CD4-positive, alpha-beta memory T cell (primary cell): Measurements from ENCODE around the gene GPATCH8. TPM values are rescaled to one million over a fixed set of nuclear protein-coding genes. Genes with fewer than 3 reads are reported as not detected.

Experiments used
- CTCF ChIA-PET: fragments of 350-600 bp; sonication (Branson Sonifier 250); formaldehyde crosslinking; loops from one replicate; lab custom pipeline; 2021; ENCODE audit warnings: inconsistent platforms; ENCODE audit not compliant: partially characterized antibody; lab: Charles Lee
- POLR2A ChIA-PET: fragments of 350-600 bp; sonication (Branson Sonifier 250); formaldehyde crosslinking; loops from one replicate; lab custom pipeline; 2021; ENCODE audit not compliant: partially characterized antibody; lab: Charles Lee
- DNase-seq, 5 donors: peaks; one replicate each; pipeline versions ENCODE4 v3.0.0 to v3.0.0-alpha.2; 2020 to 2022; ENCODE audit warnings: mixed read lengths in 1 of 5
- H3K27ac ChIP-seq: one replicate; pipeline ENCODE4 v1.7.0; 2013; ENCODE audit warnings: low read depth, low read length
- H3K27me3 ChIP-seq: 2 replicates; pipeline ENCODE4 v1.7.0; 2013; ENCODE audit warnings: mild to moderate bottlenecking, low read length, moderate library complexity; ENCODE audit not compliant: insufficient read depth
- H3K36me3 ChIP-seq: 2 replicates; pipeline ENCODE4 v1.7.0; 2013; ENCODE audit warnings: mild to moderate bottlenecking, low read length, moderate library complexity; ENCODE audit not compliant: insufficient read depth
- H3K4me1 ChIP-seq: 2 replicates; pipeline ENCODE4 v1.7.0; 2013; ENCODE audit warnings: mild to moderate bottlenecking, low read length, moderate library complexity; ENCODE audit not compliant: insufficient read depth
- H3K4me3 ChIP-seq, 2 donors: one replicate each; pipeline ENCODE4 v1.7.0; 2013; ENCODE audit warnings: low read length in 2 of 2, mild to moderate bottlenecking in 1 of 2
- H3K9me3 ChIP-seq, 2 donors: one replicate each; pipeline ENCODE4 v1.7.0; 2013; ENCODE audit warnings: low read length in 2 of 2, control low read depth in 1 of 2; ENCODE audit not compliant: control insufficient read depth in 1 of 2
- H3K27ac Mint-ChIP-seq, 7 donors: one replicate each; pipeline ENCODE4 v1.8.0; 2020 to 2021; ENCODE audit warnings: mixed read lengths in 7 of 7, mild to moderate bottlenecking in 6 of 7, inconsistent platforms in 3 of 7, moderate library complexity in 3 of 7
- H3K27me3 Mint-ChIP-seq, 2 donors: one replicate each; pipeline ENCODE4 v1.8.0; 2020 to 2021; ENCODE audit warnings: mixed read lengths in 2 of 2
- H3K36me3 Mint-ChIP-seq, 2 donors: one replicate each; pipeline ENCODE4 v1.8.0; 2020 to 2021; ENCODE audit warnings: mixed read lengths in 2 of 2, inconsistent platforms in 1 of 2, mild to moderate bottlenecking in 1 of 2
- H3K4me1 Mint-ChIP-seq, 4 donors: one replicate each; pipeline ENCODE4 v1.8.0; 2020 to 2021; ENCODE audit warnings: mixed read lengths in 4 of 4, mild to moderate bottlenecking in 1 of 4
- H3K4me3 Mint-ChIP-seq, 8 donors: one replicate each; pipeline ENCODE4 v1.8.0; 2020 to 2021; ENCODE audit warnings: mixed read lengths in 8 of 8, mild to moderate bottlenecking in 7 of 8, moderate library complexity in 6 of 8, inconsistent platforms in 3 of 8
- H3K9me3 Mint-ChIP-seq, 8 donors: one replicate each; pipeline ENCODE4 v1.8.0; 2020 to 2021; ENCODE audit warnings: mixed read lengths in 8 of 8, mild to moderate bottlenecking in 5 of 8, inconsistent platforms in 3 of 8, moderate library complexity in 1 of 8
- intact Hi-C: fragments of 100-400 bp; cut with micrococcal nuclease; formaldehyde crosslinking; loops from one replicate; pipeline ENCODE4 v1.15.1; 2023
- polyA plus RNA-seq, 2 donors: library from polyadenylated mRNA; unstranded; fragments of 300-500 nt; fragmentation: Illumina TruSeq; gene quantifications; one replicate each; pipeline ENCODE4 v1.2.3, GENCODE V29; 2021
- total RNA-seq, 2 experiments: library from RNA; stranded (reverse); gene quantifications; one replicate each; pipeline ENCODE4 v1.2.3, GENCODE V29; 2021

The GPATCH8 gene
- total and polyA plus RNA-seq, 4 experiments from 2014 or later: 12.9 to 75.8 (median 70.2) TPM

- H3K36me3 Mint-ChIP-seq: peaks cover 5 to 9% of the 10 kb centered on the region in 2 donors
Observed at GRCh38 chr17:44501866-44502375, 1.3 kb downstream of the GPATCH8 start.

GRCh38 chr17:44499722-44500121 is 3.5 kb downstream of the GPATCH8 start:
- no peak overlapping the region for H3K4me3 ChIP-seq

More at GRCh38 chr17:44501866-44502375, 1.3 kb downstream of the GPATCH8 start:
- no peaks in the 10 kb centered on the region for H3K36me3 ChIP-seq
- CTCF ChIA-PET: no interaction called here
- H3K9me3 ChIP-seq: no peaks in the 10 kb centered on the region
- Mint-ChIP-seq H3K4me1 (peaks cover 28 to 66% (median 49%) of the 10 kb centered on the region in 4 donors), H3K27ac (peak overlapping the region; percentile 92 to 98 (median 97)), H3K27me3 (no peaks in the 10 kb centered on the region), H3K9me3 (no peaks in the 10 kb centered on the region), H3K4me3 (peak overlapping the region; percentile 83 to 99 (median 98))
- peaks cover 57% of the 10 kb centered on the region for H3K4me1 ChIP-seq
- no peak for DNase-seq
- peak overlapping the region; percentile 90 for H3K27ac ChIP-seq
- no peaks in the 10 kb centered on the region for H3K27me3 ChIP-seq
- H3K4me3 ChIP-seq: peak overlapping the region in 1 of 2 donors; percentile 73
- intact Hi-C loops: loop anchor here (10.0 kb wide), 1 partner anchor 487 kb away; the partner anchor contains the start of gene TMEM101
- POLR2A ChIA-PET: no interaction called here

GRCh38 chr17:44496815-44497214 is 6.4 kb downstream of the GPATCH8 start:
- Mint-ChIP-seq H3K36me3 (peaks cover 7 to 10% of the 10 kb centered on the region in 2 donors), H3K27ac (no peak overlapping the region), H3K27me3 (no peaks in the 10 kb centered on the region), H3K4me3 (peak overlapping the region in 1 of 8 donors; percentile 24), H3K9me3 (no peaks in the 10 kb centered on the region), H3K4me1 (peaks cover 50 to 85% (median 73%) of the 10 kb centered on the region in 4 donors)
- Histone ChIP-seq H3K9me3 (no peaks in the 10 kb centered on the region), H3K4me1 (peaks cover 75% of the 10 kb centered on the region), H3K27ac (no peak overlapping the region), H3K4me3 (no peak overlapping the region), H3K27me3 (no peaks in the 10 kb centered on the region), H3K36me3 (peaks cover 4% of the 10 kb centered on the region)
- CTCF ChIA-PET: no interaction called here
- POLR2A ChIA-PET: no interaction called here
- intact Hi-C loops: no loop called here
- DNase-seq: no peak

More at GRCh38 chr17:44499722-44500121, 3.5 kb downstream of the GPATCH8 start:
- Histone ChIP-seq H3K9me3 (no peaks in the 10 kb centered on the region), H3K27ac (no peak overlapping the region), H3K4me1 (peaks cover 74% of the 10 kb centered on the region), H3K36me3 (no peaks in the 10 kb centered on the region), H3K27me3 (no peaks in the 10 kb centered on the region)
- intact Hi-C loops: loop anchor here (10.0 kb wide), 1 partner anchor 485 kb away; the partner anchor contains the start of gene TMEM101
- DNase-seq: no peak
- no peaks in the 10 kb centered on the region for H3K27me3 Mint-ChIP-seq
- peak overlapping the region in 2 of 7 donors; percentile 11 to 31 for H3K27ac Mint-ChIP-seq
- peak overlapping the region in 4 of 8 donors; percentile 36 to 57 (median 40) for H3K4me3 Mint-ChIP-seq
- peaks cover 42 to 86% (median 68%) of the 10 kb centered on the region in 4 donors for H3K4me1 Mint-ChIP-seq
- ChIA-PET CTCF (interaction anchor here (1.1 kb wide), 1 partner anchor 34 kb away, joined by 3 read pairs; no protein-coding TSS in a partner anchor), POLR2A (no interaction called here)
- no peaks in the 10 kb centered on the region for H3K9me3 Mint-ChIP-seq
- H3K36me3 Mint-ChIP-seq: peaks cover 5 to 9% of the 10 kb centered on the region in 2 donors

- Mint-ChIP-seq H3K4me1 (peaks cover 41 to 66% (median 57%) of the 10 kb centered on the region in 4 donors), H3K36me3 (peaks cover 21 to 24% of the 10 kb centered on the region in 2 donors), H3K4me3 (peak overlapping the region in 1 of 8 donors; percentile 26), H3K9me3 (no peaks in the 10 kb centered on the region), H3K27ac (no peak overlapping the region), H3K27me3 (no peaks in the 10 kb centered on the region)
- Histone ChIP-seq H3K36me3 (peaks cover 4% of the 10 kb centered on the region), H3K4me1 (peaks cover 40% of the 10 kb centered on the region), H3K4me3 (no peak overlapping the region), H3K27ac (no peak overlapping the region), H3K9me3 (no peaks in the 10 kb centered on the region), H3K27me3 (no peaks in the 10 kb centered on the region)
- POLR2A ChIA-PET: no interaction called here
- DNase-seq: no peak
- intact Hi-C loops: no loop called here
- CTCF ChIA-PET: no interaction called here
Observed at GRCh38 chr17:44493339-44493738, 9.9 kb downstream of the GPATCH8 start.

DNA sequence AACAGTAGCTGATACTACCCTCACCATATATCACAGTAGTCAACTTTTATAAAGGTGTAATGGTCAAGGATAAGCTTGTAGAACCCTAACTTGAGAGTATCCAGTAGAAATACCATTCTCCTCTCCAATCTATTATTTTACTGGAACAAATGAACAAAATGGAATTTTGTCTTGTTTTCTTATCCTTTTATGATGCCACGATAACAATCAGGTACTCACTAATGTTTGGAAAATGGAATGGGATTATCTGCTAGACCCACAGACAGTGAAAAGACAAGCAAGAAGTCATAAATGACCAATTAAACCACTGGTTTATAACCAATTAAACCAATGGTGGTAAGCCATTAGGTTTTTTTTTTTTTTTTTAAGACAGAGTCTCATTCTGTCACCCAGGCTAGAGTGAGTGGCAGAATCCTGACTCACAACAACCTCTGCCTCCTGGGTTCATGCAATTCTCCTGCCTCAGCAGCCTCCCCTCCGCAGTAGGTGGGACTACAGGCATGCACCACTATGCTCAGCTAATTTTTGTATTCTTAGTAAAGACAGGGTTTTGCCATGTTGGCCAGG is 10.4 kb downstream of the GPATCH8 start:
- ChIA-PET POLR2A (no interaction called here), CTCF (no interaction called here)
- Histone ChIP-seq H3K36me3 (peaks cover 4% of the 10 kb centered on the region), H3K4me1 (peaks cover 34% of the 10 kb centered on the region), H3K27me3 (no peaks in the 10 kb centered on the region), H3K27ac (no peak overlapping the region), H3K9me3 (no peaks in the 10 kb centered on the region), H3K4me3 (no peak overlapping the region)
- no peaks in the 10 kb centered on the region for H3K9me3 Mint-ChIP-seq
- peaks cover 18 to 22% of the 10 kb centered on the region in 2 donors for H3K36me3 Mint-ChIP-seq
- H3K27me3 Mint-ChIP-seq: no peaks in the 10 kb centered on the region
- H3K27ac Mint-ChIP-seq: no peak overlapping the region
- no peak for DNase-seq
- H3K4me3 Mint-ChIP-seq: no peak overlapping the region
- H3K4me1 Mint-ChIP-seq: peaks cover 38 to 60% (median 52%) of the 10 kb centered on the region in 4 donors
- intact Hi-C loops: no loop called here

GRCh38 chr17:44489581-44489980 is 13.6 kb downstream of the GPATCH8 start:
- H3K27me3 Mint-ChIP-seq: no peaks in the 10 kb centered on the region
- peaks cover 14% of the 10 kb centered on the region for H3K4me1 ChIP-seq
- intact Hi-C loops: no loop called here
- ChIA-PET POLR2A (no interaction called here), CTCF (interaction anchor here (1.0 kb wide), 1 partner anchor 44 kb away, joined by 3 read pairs; no protein-coding TSS in a partner anchor)
- H3K36me3 Mint-ChIP-seq: peaks cover 25 to 26% of the 10 kb centered on the region in 2 donors
- H3K9me3 ChIP-seq: no peaks in the 10 kb centered on the region
- no peak overlapping the region for H3K4me3 ChIP-seq
- no peak for DNase-seq
- H3K27ac Mint-ChIP-seq: no peak overlapping the region
- H3K4me3 Mint-ChIP-seq: peak overlapping the region in 1 of 8 donors; percentile 32
- no peak overlapping the region for H3K27ac ChIP-seq
- H3K4me1 Mint-ChIP-seq: peaks cover 36 to 53% (median 47%) of the 10 kb centered on the region in 4 donors
- no peaks in the 10 kb centered on the region for H3K27me3 ChIP-seq
- H3K36me3 ChIP-seq: peaks cover 4% of the 10 kb centered on the region
- no peaks in the 10 kb centered on the region for H3K9me3 Mint-ChIP-seq

- H3K9me3 ChIP-seq: no peaks in the 10 kb centered on the region
- Mint-ChIP-seq H3K9me3 (no peaks in the 10 kb centered on the region), H3K4me1 (peaks cover 25 to 36% (median 30%) of the 10 kb centered on the region in 4 donors), H3K4me3 (no peak overlapping the region), H3K36me3 (peaks cover 21 to 22% of the 10 kb centered on the region in 2 donors), H3K27ac (peak overlapping the region in 1 of 7 donors; percentile 42), H3K27me3 (no peaks in the 10 kb centered on the region)
- H3K27me3 ChIP-seq: no peaks in the 10 kb centered on the region
- H3K36me3 ChIP-seq: no peaks in the 10 kb centered on the region
- no peak for DNase-seq
- POLR2A ChIA-PET: interaction anchor here (0.8 kb wide), 1 partner anchor 17 kb away, joined by 4 read pairs; no protein-coding TSS in a partner anchor
- intact Hi-C loops: no loop called here
- no peak overlapping the region for H3K27ac ChIP-seq
- no peaks in the 10 kb centered on the region for H3K4me1 ChIP-seq
- CTCF ChIA-PET: no interaction called here
- H3K4me3 ChIP-seq: no peak overlapping the region
Observed at GRCh38 chr17:44487170-44487569, 16.0 kb downstream of the GPATCH8 start.
